LNCAP (cell line): ENCODE data around the gene DST.

Source experiments
- CTCF ChIP-seq: fragments of 450-650 bp; IDR thresholded peaks from 2 replicates; pipeline ENCODE4 v1.5.1; 2017; ENCODE audit warnings: mild to moderate bottlenecking

The DST gene

GRCh38 chr6:56424064-56424463 lies 218.6 kb downstream of the DST start:
- TF ChIP-seq CTCF: no peak

- TF ChIP-seq CTCF: no peak
Measured at GRCh38 chr6:56420296-56420695, 222.4 kb downstream of the DST start.

- no peak for TF ChIP-seq CTCF
Measured at GRCh38 chr6:56419191-56419590, 223.5 kb downstream of the DST start.

- no peak for TF ChIP-seq CTCF
Measured at GRCh38 chr6:56417823-56418222, 224.9 kb downstream of the DST start.

GRCh38 chr6:56416247-56416646 lies 226.4 kb downstream of the DST start:
- TF ChIP-seq CTCF: no peak

GRCh38 chr6:56408976-56409375 lies 233.7 kb downstream of the DST start:
- no peak for TF ChIP-seq CTCF
